HUES6 (cell line): Measurements from ENCODE around the gene STAM2.
"Not testable (repeated sequence)": the region's sequence is repeated elsewhere in the genome, so short reads cannot be mapped to it uniquely, and the experiment has no call there.

Source experiments
- H3K27ac ChIP-seq: 2 replicates; pipeline ENCODE4 v1.7.0; 2013; ENCODE audit warnings: low read depth, mild to moderate bottlenecking, low read length, inconsistent platforms
- H3K27me3 ChIP-seq: 2 replicates; pipeline ENCODE4 v1.6.1; 2013; ENCODE audit warnings: low read length; ENCODE audit not compliant: control insufficient read depth, insufficient read depth
- H3K36me3 ChIP-seq: 2 replicates; pipeline ENCODE4 v1.6.1; 2013; ENCODE audit warnings: low read length; ENCODE audit not compliant: control insufficient read depth, insufficient read depth
- H3K4me1 ChIP-seq: 2 replicates; pipeline ENCODE4 v1.6.1; 2013; ENCODE audit warnings: low read length; ENCODE audit not compliant: control insufficient read depth, insufficient read depth
- H3K4me3 ChIP-seq: 2 replicates; pipeline ENCODE4 v1.5.1; 2013; ENCODE audit warnings: low read depth, low read length
- H3K9ac ChIP-seq: one replicate; pipeline ENCODE4 v1.6.1; 2013; ENCODE audit warnings: mild to moderate bottlenecking, low read length
- H3K9me3 ChIP-seq: 2 replicates; pipeline ENCODE4 v1.6.1; 2013; ENCODE audit warnings: low read depth, low read length; ENCODE audit not compliant: control insufficient read depth, insufficient read depth

STAM2 gene

GRCh38 chr2:152189622-152190495, 14.3 kb upstream of the STAM2 start:
- Histone ChIP-seq H3K36me3 (no peaks in the 10 kb centered on the region), H3K4me1 (no peaks in the 10 kb centered on the region), H3K9me3 (peaks cover 6% of the 10 kb centered on the region), H3K27ac (no peak overlapping the region), H3K9ac (no peak overlapping the region), H3K27me3 (no peaks in the 10 kb centered on the region), H3K4me3 (no peak overlapping the region)

- H3K4me1 ChIP-seq, H3K36me3 ChIP-seq, H3K4me3 ChIP-seq, H3K9ac ChIP-seq, H3K27ac ChIP-seq, H3K27me3 ChIP-seq: not testable (repeated sequence)
- H3K9me3 ChIP-seq: peaks cover 24% of the 10 kb centered on the region
Measured at GRCh38 chr2:152186808-152187207, 11.2 kb upstream of the STAM2 start.

GRCh38 chr2:152186262-152186661, 10.7 kb upstream of the STAM2 start:
- Histone ChIP-seq H3K9ac (no peak overlapping the region), H3K36me3 (no peaks in the 10 kb centered on the region), H3K4me3 (no peak overlapping the region), H3K27me3 (no peaks in the 10 kb centered on the region), H3K4me1 (no peaks in the 10 kb centered on the region), H3K27ac (no peak overlapping the region), H3K9me3 (peaks cover 28% of the 10 kb centered on the region)

GRCh38 chr2:152183401-152184073, 8.0 kb upstream of the STAM2 start:
- Histone ChIP-seq H3K27ac (no peak overlapping the region), H3K9ac (no peak overlapping the region), H3K9me3 (peaks cover 41% of the 10 kb centered on the region), H3K27me3 (no peaks in the 10 kb centered on the region), H3K36me3 (no peaks in the 10 kb centered on the region), H3K4me1 (no peaks in the 10 kb centered on the region), H3K4me3 (no peak overlapping the region)

- H3K4me1 ChIP-seq, H3K27ac ChIP-seq, H3K4me3 ChIP-seq, H3K27me3 ChIP-seq, H3K36me3 ChIP-seq, H3K9ac ChIP-seq: not testable (repeated sequence)
- H3K9me3 ChIP-seq: peaks cover 24% of the 10 kb centered on the region
Measured at GRCh38 chr2:152177667-152178066, 2.1 kb upstream of the STAM2 start.

GRCh38 chr2:152176113-152176714, 651 bp upstream of the STAM2 start:
- Histone ChIP-seq H3K4me3 (peak overlapping the region; percentile 97), H3K9me3 (peaks cover 15% of the 10 kb centered on the region), H3K27ac (peak overlapping the region; percentile 100)

GRCh38 chr2:152175012-152175367, 573 bp downstream of the STAM2 start:
- H3K9ac ChIP-seq: peak overlapping the region; percentile 97
- no peaks in the 10 kb centered on the region for H3K27me3 ChIP-seq
- H3K4me1 ChIP-seq: peaks cover 5% of the 10 kb centered on the region; the same call in 1 of the 2 replicates
- H3K9me3 ChIP-seq: 0 out of 2 replicates have a peak, but pooled peaks cover 4% of the 10 kb centered on the region
- H3K27ac ChIP-seq: peak overlapping the region; percentile 100; the same call in 1 of the 2 replicates
- H3K36me3 ChIP-seq: no peaks in the 10 kb centered on the region
- H3K4me3 ChIP-seq: peak overlapping the region; percentile 97

More at GRCh38 chr2:152176113-152176714, 651 bp upstream of the STAM2 start:
- Histone ChIP-seq H3K27me3 (no peaks in the 10 kb centered on the region), H3K4me1 (peaks cover 5% of the 10 kb centered on the region; the same call in 1 of the 2 replicates), H3K9ac (peak overlapping the region; percentile 97), H3K36me3 (no peaks in the 10 kb centered on the region)

- 0 out of 2 replicates have a peak, but pooled peaks cover 2% of the 10 kb centered on the region for H3K9me3 ChIP-seq
- H3K27me3 ChIP-seq: no peaks in the 10 kb centered on the region
- H3K27ac ChIP-seq: no peak overlapping the region
- H3K4me1 ChIP-seq: peaks cover 5% of the 10 kb centered on the region; the same call in 1 of the 2 replicates
- peak overlapping the region; percentile 97 for H3K9ac ChIP-seq
- peak overlapping the region; percentile 97 for H3K4me3 ChIP-seq
- H3K36me3 ChIP-seq: no peaks in the 10 kb centered on the region
Measured at GRCh38 chr2:152174574-152174973, 989 bp downstream of the STAM2 start.

- Histone ChIP-seq H3K9ac (no peak overlapping the region), H3K27ac (no peak overlapping the region), H3K36me3 (no peaks in the 10 kb centered on the region), H3K27me3 (no peaks in the 10 kb centered on the region), H3K4me1 (peaks cover 5% of the 10 kb centered on the region; the same call in 1 of the 2 replicates), H3K4me3 (no peak overlapping the region), H3K9me3 (0 out of 2 replicates have a peak, but pooled peaks cover 2% of the 10 kb centered on the region)
Measured at GRCh38 chr2:152173831-152174230, 1.7 kb downstream of the STAM2 start.

- not testable (repeated sequence) for H3K4me1 ChIP-seq, H3K4me3 ChIP-seq, H3K9me3 ChIP-seq, H3K27me3 ChIP-seq, H3K9ac ChIP-seq, H3K36me3 ChIP-seq, H3K27ac ChIP-seq
Measured at GRCh38 chr2:152172201-152172785, 3.3 kb downstream of the STAM2 start.
